ENCODE results near the gene APBA1. TPM values are rescaled to one million over a fixed set of nuclear protein-coding genes. Genes with fewer than 3 reads are reported as not detected.

Gene APBA1
- polyA plus RNA-seq, 1 donor (not counting 4 experiments of a cell fraction or from before 2014, with no cell fraction given), result 0.66 TPM

- no peak for FAIRE-seq
These were observed 11.9 kb downstream of the APBA1 start for GRCh38 chr9:69660304-69660703.

GRCh38 chr9:69658987-69659675 is 13.0 kb downstream of the APBA1 start:
- DNase-seq (ENCODE audit: low read depth, low spot score) (no peak), FAIRE-seq (no peak)
- dilution Hi-C loops (cut with MboI; ENCODE audit: extremely low pct_ligation_motif_present, low sequenced_read_pairs), result no loop called here
- Histone ChIP-seq H2AFZ (ENCODE audit: control insufficient read depth, low read length) (no peak overlapping the region), H3K27ac (ENCODE audit: control insufficient read depth, insufficient read depth, low read length) (no peak overlapping the region), H3K4me3 (ENCODE audit: control insufficient read depth in 2 of 3, extremely low read depth in 1 of 3, insufficient read depth in 2 of 3, low read depth in 1 of 3, low read length in 3 of 3) (no peak overlapping the region), H3K36me3 (ENCODE audit: control insufficient read depth in 2 of 2, extremely low read depth in 1 of 2, insufficient read depth in 2 of 2, low read length in 2 of 2) (no peaks in the 10 kb centered on the region), H3K79me2 (ENCODE audit: control insufficient read depth, insufficient read depth, low read length) (no peaks in the 10 kb centered on the region), H3K4me2 (ENCODE audit: control insufficient read depth, extremely low read depth, insufficient read depth, low read depth, low read length) (no peak overlapping the region), H3K27me3 (ENCODE audit: control insufficient read depth, extremely low read depth, insufficient read depth, low read length) (no peaks in the 10 kb centered on the region), H3K4me1 (ENCODE audit: control insufficient read depth, extremely low read depth, insufficient read depth, low read length) (no peaks in the 10 kb centered on the region), H4K20me1 (ENCODE audit: control insufficient read depth, extremely low read depth, insufficient read depth, low read length) (no peaks in the 10 kb centered on the region), H3K9ac (ENCODE audit: control insufficient read depth, extremely low read depth, insufficient read depth, low read length) (no peak overlapping the region), H3K9me3 (ENCODE audit: control insufficient read depth, low read depth, low read length) (no peaks in the 10 kb centered on the region), H3K9me1 (ENCODE audit: control insufficient read depth, extremely low read depth, insufficient read depth, low read length) (no peaks in the 10 kb centered on the region)
- TF ChIP-seq CTCF (optimal IDR thresholded peaks at IDR 0.05 in 1 of 3, IDR thresholded peaks at IDR 0.05 in 1 of 3, conservative IDR thresholded peaks at IDR 0.05 in 1 of 3; ENCODE audit: extremely low read depth in 1 of 3, insufficient read depth in 2 of 3, low read length in 3 of 3) (no peak), EZH2 (IDR thresholded peaks at IDR 0.05; ENCODE audit: low read length) (no peak)

More at GRCh38 chr9:69660304-69660703, 11.9 kb downstream of the APBA1 start:
- no peaks in the 10 kb centered on the region for H3K36me3 ChIP-seq (ENCODE audit: control insufficient read depth in 2 of 2, extremely low read depth in 1 of 2, insufficient read depth in 2 of 2, low read length in 2 of 2)
- H3K4me3 ChIP-seq (ENCODE audit: control insufficient read depth in 2 of 3, extremely low read depth in 1 of 3, insufficient read depth in 2 of 3, low read depth in 1 of 3, low read length in 3 of 3), result no peak overlapping the region
- H3K27me3 ChIP-seq (ENCODE audit: control insufficient read depth, extremely low read depth, insufficient read depth, low read length), result no peaks in the 10 kb centered on the region
- no peaks in the 10 kb centered on the region for H3K9me3 ChIP-seq (ENCODE audit: control insufficient read depth, low read depth, low read length)
- TF ChIP-seq CTCF (optimal IDR thresholded peaks at IDR 0.05 in 1 of 3, IDR thresholded peaks at IDR 0.05 in 1 of 3, conservative IDR thresholded peaks at IDR 0.05 in 1 of 3; ENCODE audit: extremely low read depth in 1 of 3, insufficient read depth in 2 of 3, low read length in 3 of 3) (no peak), EZH2 (IDR thresholded peaks at IDR 0.05; ENCODE audit: low read length) (no peak)
- H3K4me1 ChIP-seq (ENCODE audit: control insufficient read depth, extremely low read depth, insufficient read depth, low read length), result no peaks in the 10 kb centered on the region
- no peaks in the 10 kb centered on the region for H4K20me1 ChIP-seq (ENCODE audit: control insufficient read depth, extremely low read depth, insufficient read depth, low read length)
- no peak for DNase-seq (ENCODE audit: low read depth, low spot score)
- H3K9ac ChIP-seq (ENCODE audit: control insufficient read depth, extremely low read depth, insufficient read depth, low read length), result no peak overlapping the region
- H3K4me2 ChIP-seq (ENCODE audit: control insufficient read depth, extremely low read depth, insufficient read depth, low read depth, low read length), result no peak overlapping the region
- no peaks in the 10 kb centered on the region for H3K79me2 ChIP-seq (ENCODE audit: control insufficient read depth, insufficient read depth, low read length)
- no peak overlapping the region for H2AFZ ChIP-seq (ENCODE audit: control insufficient read depth, low read length)
- dilution Hi-C loops (cut with MboI; ENCODE audit: extremely low pct_ligation_motif_present, low sequenced_read_pairs), result no loop called here
- H3K27ac ChIP-seq (ENCODE audit: control insufficient read depth, insufficient read depth, low read length), result no peak overlapping the region
- no peaks in the 10 kb centered on the region for H3K9me1 ChIP-seq (ENCODE audit: control insufficient read depth, extremely low read depth, insufficient read depth, low read length)

All from keratinocyte (primary cell).